Sigmoid colon (tissue), 4 donors: Measurements from ENCODE around the gene PLXNA4.

Experiments used
- CTCF ChIP-seq, 4 experiments: fragments of 450-650 bp in 3 of 4; fragments of 200-600 bp in 1 of 4; IDR thresholded peaks; one replicate each; pipeline ENCODE4 v1.5.1; 2016 to 2019; ENCODE audit warnings: antibody characterized with exemption in 4 of 4, mild to moderate bottlenecking in 3 of 4, moderate library complexity in 2 of 4
- EP300 ChIP-seq, 4 donors: sonication (generic); formaldehyde crosslinking; IDR thresholded peaks; one replicate each; pipeline ENCODE4 v1.6.1; 2017; ENCODE audit warnings: antibody characterized with exemption in 4 of 4
- POLR2A ChIP-seq, 2 donors: fragments of 450-650 bp; IDR thresholded peaks; one replicate each; pipeline ENCODE4 v1.6.1; 2016; ENCODE audit warnings: antibody characterized with exemption in 2 of 2, mild to moderate bottlenecking in 2 of 2, moderate library complexity in 2 of 2
- POLR2AphosphoS5 ChIP-seq, 4 donors: sonication (generic); formaldehyde crosslinking; IDR thresholded peaks; one replicate each; pipeline ENCODE4 v1.6.1; 2017; ENCODE audit warnings: antibody characterized with exemption in 4 of 4

- no peak for TF ChIP-seq POLR2A (IDR thresholded peaks at IDR 0.05)
- no peak for TF ChIP-seq EP300 (IDR thresholded peaks at IDR 0.05)
- no peak for TF ChIP-seq CTCF (IDR thresholded peaks at IDR 0.05)
- TF ChIP-seq POLR2AphosphoS5 (IDR thresholded peaks at IDR 0.05): no peak
These were observed 332.8 kb downstream of the PLXNA4 start for GRCh38 chr7:132243463-132243862.
